Neutrophil (primary cell): ENCODE data around the gene NFIB.

Experiments used
- H3K27ac ChIP-seq: fragments of 200-600 bp; sonication (generic); 2 replicates; pipeline ENCODE4 v1.5.1; 2016; ENCODE audit warnings: mild to moderate bottlenecking, moderate library complexity
- H3K27me3 ChIP-seq: fragments of 200-600 bp; sonication (generic); 2 replicates; pipeline ENCODE4 v1.6.0; 2016; ENCODE audit warnings: mild to moderate bottlenecking
- H3K36me3 ChIP-seq: fragments of 200-600 bp; sonication (generic); 2 replicates; pipeline ENCODE4 v1.5.1; 2017
- H3K4me1 ChIP-seq, 2 experiments: fragments of 200-600 bp in 1 of 2; sonication (generic) in 1 of 2; 1 replicate in 1 of 2; 2 replicates in 1 of 2; pipeline versions ENCODE4 v1.5.1 to v1.6.1; 2013 to 2016; ENCODE audit warnings: low read depth in 1 of 2, low read length in 1 of 2, mild to moderate bottlenecking in 1 of 2, moderate library complexity in 1 of 2; ENCODE audit not compliant: control insufficient read depth in 1 of 2, insufficient read depth in 1 of 2
- H3K4me3 ChIP-seq, 2 experiments: fragments of 200-600 bp in 1 of 2; sonication (generic) in 1 of 2; 1 replicate in 1 of 2; 2 replicates in 1 of 2; pipeline ENCODE4 v1.5.1; 2013 to 2016; ENCODE audit warnings: low read depth in 1 of 2, low read length in 1 of 2, mild to moderate bottlenecking in 1 of 2, moderate library complexity in 1 of 2
- H3K9me3 ChIP-seq: fragments of 200-600 bp; sonication (generic); 2 replicates; pipeline ENCODE4 v1.5.1; 2016
- CTCF ChIP-seq: fragments of 200-600 bp; sonication (generic); IDR thresholded peaks from 2 replicates; pipeline ENCODE4 v1.5.1; 2016; ENCODE audit warnings: antibody characterized with exemption

Gene NFIB

GRCh38 chr9:14179449-14179848 lies 134.5 kb downstream of the NFIB start:
- H3K27ac ChIP-seq = no peak overlapping the region

GRCh38 chr9:14175778-14176177 lies 138.2 kb downstream of the NFIB start:
- H3K4me3 ChIP-seq = no peak overlapping the region
- no peak for TF ChIP-seq CTCF
- no peaks in the 10 kb centered on the region for H3K9me3 ChIP-seq
- H3K4me1 ChIP-seq = no peaks in the 10 kb centered on the region
- no peak overlapping the region for H3K27ac ChIP-seq
- no peaks in the 10 kb centered on the region for H3K36me3 ChIP-seq
- no peaks in the 10 kb centered on the region for H3K27me3 ChIP-seq

More at GRCh38 chr9:14179449-14179848, 134.5 kb downstream of the NFIB start:
- H3K4me3 ChIP-seq = no peak overlapping the region
- H3K36me3 ChIP-seq = no peaks in the 10 kb centered on the region
- no peaks in the 10 kb centered on the region for H3K9me3 ChIP-seq
- no peaks in the 10 kb centered on the region for H3K27me3 ChIP-seq
- TF ChIP-seq CTCF = no peak
- H3K4me1 ChIP-seq = no peaks in the 10 kb centered on the region

- Histone ChIP-seq H3K27me3 (no peaks in the 10 kb centered on the region), H3K27ac (no peak overlapping the region), H3K4me1 (no peaks in the 10 kb centered on the region), H3K4me3 (no peak overlapping the region), H3K36me3 (no peaks in the 10 kb centered on the region), H3K9me3 (no peaks in the 10 kb centered on the region)
- TF ChIP-seq CTCF = no peak
These were observed 140.2 kb downstream of the NFIB start for GRCh38 chr9:14173713-14174112.

GRCh38 chr9:14170973-14171596 lies 142.9 kb downstream of the NFIB start:
- no peak for TF ChIP-seq CTCF
- no peak overlapping the region for H3K4me3 ChIP-seq
- H3K36me3 ChIP-seq = no peaks in the 10 kb centered on the region
- no peaks in the 10 kb centered on the region for H3K27me3 ChIP-seq
- no peaks in the 10 kb centered on the region for H3K9me3 ChIP-seq
- H3K4me1 ChIP-seq = no peaks in the 10 kb centered on the region
- no peak overlapping the region for H3K27ac ChIP-seq

- Histone ChIP-seq H3K4me3 (no peak overlapping the region), H3K4me1 (no peaks in the 10 kb centered on the region), H3K27me3 (no peaks in the 10 kb centered on the region), H3K36me3 (no peaks in the 10 kb centered on the region), H3K27ac (no peak overlapping the region), H3K9me3 (no peaks in the 10 kb centered on the region)
- TF ChIP-seq CTCF = no peak
These were observed 143.5 kb downstream of the NFIB start for GRCh38 chr9:14170392-14170931.
